NB4 (cell line): ENCODE data around the gene NGF.

Source experiments
- DNase-seq: peaks from one replicate; pipeline ENCODE4 v3.0.0; 2010; ENCODE audit warnings: low read depth
- H3K4me3 ChIP-seq: one replicate; pipeline ENCODE4 v1.5.1; 2011; ENCODE audit warnings: mild to moderate bottlenecking, low read depth, low read length, moderate library complexity
- MYC ChIP-seq: IDR thresholded peaks from 2 replicates; pipeline ENCODE4 v1.6.1; 2011; ENCODE audit warnings: low read depth, low read length
- POLR2A ChIP-seq: IDR thresholded peaks from 2 replicates; pipeline ENCODE4 v1.6.1; 2011; ENCODE audit warnings: mild to moderate bottlenecking; ENCODE audit not compliant: insufficient read length; ENCODE audit errors: extremely low read depth
- TF ChIP-seq, protein P1 (sequence below): IDR thresholded peaks from 2 replicates; pipeline ENCODE4 v1.6.1; 2011; ENCODE audit warnings: low read depth, low read length
- TF ChIP-seq, protein P2 (sequence below): IDR thresholded peaks from one replicate; pipeline ENCODE4 v1.5.1; 2012; ENCODE audit warnings: low read depth, low read length

The NGF gene

DNA sequence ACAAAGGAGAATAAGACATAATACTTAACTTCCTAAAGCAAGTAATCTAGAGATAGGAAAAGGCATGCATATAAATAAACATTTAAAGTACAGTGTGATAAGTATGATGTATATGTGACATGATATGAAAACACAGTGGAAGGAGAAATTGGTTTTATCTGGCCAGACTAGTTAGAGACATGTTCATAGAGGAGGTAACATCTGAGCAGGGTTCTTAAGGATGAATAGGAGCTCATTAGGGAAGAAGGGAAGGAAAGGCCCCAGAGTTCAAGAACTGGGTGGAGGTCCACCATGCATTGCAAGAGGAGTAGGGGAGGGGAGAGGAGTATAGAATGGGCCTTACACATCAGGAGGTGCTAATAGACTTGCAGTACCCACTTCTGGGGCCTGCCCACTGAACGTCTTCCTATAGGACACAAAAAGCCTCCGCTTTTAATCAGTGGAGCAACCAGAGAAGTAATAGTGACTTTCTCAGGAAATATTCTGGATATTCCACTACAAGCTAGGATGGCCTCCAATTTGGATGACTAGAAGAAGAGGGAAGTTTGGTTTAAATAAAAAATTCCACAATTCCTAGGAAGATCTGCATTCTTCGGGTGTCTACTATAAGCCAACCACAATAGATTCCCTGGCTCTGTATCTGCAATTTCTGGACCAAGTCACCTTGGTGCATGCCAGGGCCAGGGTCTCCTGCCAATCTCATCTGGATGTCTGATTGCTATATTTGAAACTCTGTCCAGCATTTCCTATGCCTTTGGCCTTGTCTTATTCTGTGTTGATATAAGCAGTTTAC is 41.9 kb downstream of the NGF start:
- TF ChIP-seq, protein P1, sequence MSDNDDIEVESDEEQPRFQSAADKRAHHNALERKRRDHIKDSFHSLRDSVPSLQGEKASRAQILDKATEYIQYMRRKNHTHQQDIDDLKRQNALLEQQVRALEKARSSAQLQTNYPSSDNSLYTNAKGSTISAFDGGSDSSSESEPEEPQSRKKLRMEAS: no peak
- TF ChIP-seq POLR2A (no peak), MYC (no peak)
- TF ChIP-seq, protein P2, sequence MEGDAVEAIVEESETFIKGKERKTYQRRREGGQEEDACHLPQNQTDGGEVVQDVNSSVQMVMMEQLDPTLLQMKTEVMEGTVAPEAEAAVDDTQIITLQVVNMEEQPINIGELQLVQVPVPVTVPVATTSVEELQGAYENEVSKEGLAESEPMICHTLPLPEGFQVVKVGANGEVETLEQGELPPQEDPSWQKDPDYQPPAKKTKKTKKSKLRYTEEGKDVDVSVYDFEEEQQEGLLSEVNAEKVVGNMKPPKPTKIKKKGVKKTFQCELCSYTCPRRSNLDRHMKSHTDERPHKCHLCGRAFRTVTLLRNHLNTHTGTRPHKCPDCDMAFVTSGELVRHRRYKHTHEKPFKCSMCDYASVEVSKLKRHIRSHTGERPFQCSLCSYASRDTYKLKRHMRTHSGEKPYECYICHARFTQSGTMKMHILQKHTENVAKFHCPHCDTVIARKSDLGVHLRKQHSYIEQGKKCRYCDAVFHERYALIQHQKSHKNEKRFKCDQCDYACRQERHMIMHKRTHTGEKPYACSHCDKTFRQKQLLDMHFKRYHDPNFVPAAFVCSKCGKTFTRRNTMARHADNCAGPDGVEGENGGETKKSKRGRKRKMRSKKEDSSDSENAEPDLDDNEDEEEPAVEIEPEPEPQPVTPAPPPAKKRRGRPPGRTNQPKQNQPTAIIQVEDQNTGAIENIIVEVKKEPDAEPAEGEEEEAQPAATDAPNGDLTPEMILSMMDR: no peak
- no peak overlapping the region for H3K4me3 ChIP-seq
- no peak for DNase-seq

DNA sequence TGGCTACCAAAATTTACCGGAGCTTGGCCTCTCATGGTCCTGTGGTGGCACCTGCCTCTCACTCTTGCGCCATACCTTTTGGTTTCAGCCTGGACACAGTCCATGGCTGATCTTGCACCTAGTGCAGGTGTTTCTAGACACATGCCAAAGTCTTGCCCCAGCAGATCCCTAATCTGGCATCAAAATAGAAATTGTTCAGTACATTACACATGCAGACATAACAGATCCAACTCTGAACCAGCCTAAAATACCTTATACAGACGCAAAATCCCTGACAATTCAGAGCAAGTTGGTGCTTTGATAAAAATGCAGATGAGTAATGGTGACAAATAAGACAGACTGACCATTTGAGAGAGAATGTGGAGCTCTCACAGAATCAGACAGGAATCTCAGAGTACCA is 44.1 kb downstream of the NGF start:
- no peak overlapping the region for H3K4me3 ChIP-seq
- TF ChIP-seq, protein P1: no peak
- TF ChIP-seq, protein P2: no peak
- TF ChIP-seq POLR2A (no peak), MYC (no peak)
- no peak for DNase-seq

DNA sequence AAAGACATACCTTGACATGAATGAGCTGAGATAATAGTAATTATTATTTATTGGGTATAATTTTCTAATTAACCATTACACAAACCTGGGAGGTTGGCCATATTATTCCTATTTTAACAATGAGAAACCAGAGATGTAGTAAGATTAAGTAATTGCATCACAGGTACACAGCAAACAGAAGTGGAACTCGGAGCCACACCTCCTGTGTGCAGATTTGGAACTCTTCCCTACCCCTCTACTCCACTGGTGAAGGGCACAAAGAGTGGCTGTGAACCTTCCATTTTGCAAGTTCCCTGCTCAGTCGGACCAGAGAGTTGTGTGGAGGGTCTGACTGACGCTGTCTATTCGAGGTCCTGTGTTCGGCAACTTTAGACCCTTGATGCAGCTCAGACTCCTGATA is 45.0 kb downstream of the NGF start:
- TF ChIP-seq, protein P2: no peak
- TF ChIP-seq POLR2A (no peak), MYC (no peak)
- TF ChIP-seq, protein P1: no peak
- no peak overlapping the region for H3K4me3 ChIP-seq
- no peak for DNase-seq

DNA sequence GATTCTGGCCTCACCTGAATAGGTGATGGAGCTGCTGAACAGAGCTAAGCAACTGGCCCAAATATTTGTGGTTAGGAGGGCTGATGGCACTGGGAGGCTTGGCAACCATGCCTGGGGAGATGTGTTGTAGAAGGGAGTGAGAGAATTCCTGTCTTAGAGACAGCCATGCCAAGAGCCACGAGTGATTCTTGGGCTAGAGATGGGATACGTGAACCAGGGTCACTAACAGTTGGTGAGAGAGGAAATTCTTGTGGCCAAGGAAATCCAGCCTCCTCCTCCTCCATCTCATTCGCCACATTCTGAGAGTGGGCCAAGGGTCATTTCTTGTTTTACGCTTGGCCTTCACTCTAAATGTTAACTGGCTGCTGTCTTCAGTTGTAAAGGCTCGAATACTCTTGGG is 46.3 kb downstream of the NGF start:
- TF ChIP-seq, protein P1: no peak
- TF ChIP-seq, protein P2: no peak
- no peak for TF ChIP-seq MYC
- TF ChIP-seq POLR2A: no peak
- DNase-seq: no peak
- H3K4me3 ChIP-seq: no peak overlapping the region

DNA sequence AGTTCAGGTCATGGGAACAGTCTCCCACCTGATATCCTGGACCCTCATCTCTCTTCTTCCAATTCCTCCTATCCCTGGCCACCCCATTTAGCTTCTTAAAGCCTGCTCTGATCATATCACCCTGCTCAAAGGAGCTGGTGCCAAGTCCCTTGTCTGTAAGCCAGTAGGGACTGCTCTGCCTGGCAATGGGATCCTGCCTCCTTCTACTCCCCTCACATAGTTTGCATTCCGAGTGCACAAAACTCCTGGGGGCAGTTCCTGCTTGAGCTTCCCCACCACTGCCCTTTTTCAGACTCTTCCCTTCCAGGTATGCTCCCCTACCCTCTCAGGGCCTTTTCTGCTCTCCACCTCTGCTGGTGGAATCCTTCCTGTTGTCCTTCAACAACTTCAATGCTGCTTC is 48.1 kb downstream of the NGF start:
- TF ChIP-seq POLR2A (no peak), MYC (no peak)
- TF ChIP-seq, protein P2: no peak
- TF ChIP-seq, protein P1: no peak
- no peak for DNase-seq
- no peak overlapping the region for H3K4me3 ChIP-seq
